Activated CD4-positive, alpha-beta T cell treated with anti-CD3 and anti-CD28 coated beads for 36 hours (primary cell): ENCODE measurements around the gene PRKD2. TPM values are rescaled to one million over a fixed set of nuclear protein-coding genes. Genes with fewer than 3 reads are reported as not detected.

Experiments
- ATAC-seq: fragments of 200-7000 bp; cut with Tn5 transposase; one replicate; pipeline ENCODE4 v1.10.0; 2021; ENCODE audit warnings: mild to moderate bottlenecking, moderate library complexity
- CTCF ChIA-PET: fragments of 350-600 bp; sonication (Branson Sonifier 250); formaldehyde crosslinking; loops from one replicate; lab custom pipeline; 2021; ENCODE audit warnings: antibody characterized with exemption; lab: Charles Lee
- POLR2A ChIA-PET: fragments of 350-600 bp; sonication (Branson Sonifier 250); formaldehyde crosslinking; loops from one replicate; lab custom pipeline; 2021; ENCODE audit warnings: antibody characterized with exemption, inconsistent platforms; lab: Charles Lee
- DNase-seq: peaks from one replicate; pipeline ENCODE4 v3.0.0-alpha.2; 2020
- H3K27ac Mint-ChIP-seq: one replicate; pipeline ENCODE4 v1.8.0; 2021; ENCODE audit warnings: mixed read lengths
- H3K27me3 Mint-ChIP-seq: one replicate; pipeline ENCODE4 v1.8.0; 2021; ENCODE audit warnings: mixed read lengths
- H3K36me3 Mint-ChIP-seq: one replicate; pipeline ENCODE4 v1.8.0; 2021; ENCODE audit warnings: low read depth, mixed read lengths
- H3K4me1 Mint-ChIP-seq: one replicate; pipeline ENCODE4 v1.8.0; 2021; ENCODE audit warnings: mixed read lengths
- H3K4me3 Mint-ChIP-seq: one replicate; pipeline ENCODE4 v1.8.0; 2021; ENCODE audit warnings: mild to moderate bottlenecking, moderate library complexity, mixed read lengths
- H3K9me3 Mint-ChIP-seq: one replicate; pipeline ENCODE4 v1.8.0; 2021; ENCODE audit warnings: low read depth, mixed read lengths
- intact Hi-C, 2 experiments: fragments of 100-400 bp; cut with DNase I in 1 of 2; cut with micrococcal nuclease in 1 of 2; formaldehyde crosslinking; loops; one replicate each; pipeline versions ENCODE4 v1.14.2 to v1.15.1; 2022 to 2024; cut with DNase I, micrococcal nuclease
- total RNA-seq, 2 experiments: library from RNA; stranded (reverse); gene quantifications; one replicate each; pipeline ENCODE4 v1.2.3, GENCODE V29; 2021

PRKD2 gene
- total RNA-seq, 2 experiments from 2014 or later: 76.0 to 78.3 TPM

DNA sequence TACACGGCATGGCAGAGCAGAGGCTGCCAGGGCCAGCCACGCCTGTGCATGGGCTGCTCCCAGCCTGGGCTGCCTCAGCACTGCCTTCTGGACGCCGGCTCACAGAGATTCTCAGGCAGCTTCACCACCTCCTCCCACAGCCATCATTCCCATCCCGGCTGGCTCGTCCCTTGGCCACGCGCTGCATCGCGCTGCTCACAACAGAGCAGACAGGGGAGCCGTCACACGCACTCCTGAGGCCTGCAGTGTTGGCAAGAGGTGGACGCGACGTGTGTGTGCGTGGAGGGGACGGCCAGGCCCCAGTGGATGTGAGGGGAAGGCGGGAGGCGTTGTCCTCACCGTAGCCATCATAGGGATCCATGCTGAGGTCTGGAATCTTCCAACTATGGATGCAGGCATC is 7.6 kb upstream of the PRKD2 start:
- Mint-ChIP-seq H3K4me1 (peaks cover 11% of the 10 kb centered on the region), H3K27me3 (no peaks in the 10 kb centered on the region), H3K9me3 (no peaks in the 10 kb centered on the region), H3K27ac (no peak overlapping the region), H3K4me3 (no peak overlapping the region), H3K36me3 (peaks cover 49% of the 10 kb centered on the region)
- POLR2A ChIA-PET: no interaction called here
- CTCF ChIA-PET: interaction anchor here (1.1 kb wide), 1 partner anchor 19 kb away, joined by 3 read pairs; no protein-coding TSS in a partner anchor
- DNase-seq (no peak), ATAC-seq (no peak)
- intact Hi-C loops: no loop called here

DNA sequence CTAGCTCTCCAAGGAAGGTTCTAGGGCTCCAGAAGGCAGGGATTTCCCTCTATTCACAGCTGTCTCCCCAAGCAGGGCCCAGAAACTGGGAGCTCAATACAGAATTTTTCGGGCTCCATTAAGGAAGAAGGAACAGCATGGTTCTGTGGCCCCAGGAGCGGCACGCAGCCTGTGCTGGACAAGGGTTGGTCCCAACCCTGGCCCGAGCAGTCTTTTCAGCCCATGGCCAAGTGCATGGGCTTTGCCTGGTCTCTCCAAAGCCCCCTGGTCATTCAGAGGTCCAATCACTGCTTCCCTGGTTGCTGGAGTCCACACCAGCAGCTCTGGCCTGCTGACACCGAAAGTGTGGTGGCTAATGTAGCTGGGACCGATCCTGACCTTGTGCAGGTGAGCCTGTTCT is 6.6 kb upstream of the PRKD2 start:
- intact Hi-C loops: no loop called here
- ChIA-PET POLR2A (no interaction called here), CTCF (interaction anchor here (1.1 to 1.3 kb wide), 2 partner anchors 14 to 18 kb away, joined by 3 read pairs; no protein-coding TSS in a partner anchor)
- no peaks in the 10 kb centered on the region for H3K9me3 Mint-ChIP-seq
- DNase-seq: no peak
- no peak overlapping the region for H3K27ac Mint-ChIP-seq
- peaks cover 14% of the 10 kb centered on the region for H3K4me1 Mint-ChIP-seq
- no peak for ATAC-seq
- H3K36me3 Mint-ChIP-seq: peaks cover 45% of the 10 kb centered on the region
- H3K27me3 Mint-ChIP-seq: no peaks in the 10 kb centered on the region
- no peak overlapping the region for H3K4me3 Mint-ChIP-seq

DNA sequence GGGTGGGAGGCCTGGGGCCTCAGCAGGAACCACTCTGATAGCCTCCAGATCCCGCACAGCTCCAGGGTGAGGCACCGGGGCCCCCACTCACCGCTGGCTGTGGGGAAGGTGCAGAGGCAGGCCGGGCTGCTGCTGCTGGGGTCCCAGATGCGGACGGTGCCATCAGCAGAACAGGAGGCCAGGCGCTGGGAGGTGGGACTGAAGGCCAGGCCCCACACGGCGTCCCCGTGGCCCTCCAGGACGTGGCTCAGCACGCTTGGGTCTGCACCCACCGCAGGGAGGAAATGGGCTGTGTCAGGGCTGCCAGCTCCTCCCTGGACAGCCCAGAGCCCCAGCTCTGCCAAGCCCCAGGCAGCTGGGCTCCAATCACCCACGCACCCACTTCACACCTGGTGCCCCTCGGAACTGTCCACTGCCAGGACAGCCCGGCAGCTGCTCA is 6.1 kb upstream of the PRKD2 start:
- intact Hi-C loops: no loop called here
- Mint-ChIP-seq H3K27ac (no peak overlapping the region), H3K27me3 (no peaks in the 10 kb centered on the region), H3K4me3 (no peak overlapping the region), H3K4me1 (peaks cover 17% of the 10 kb centered on the region), H3K9me3 (no peaks in the 10 kb centered on the region), H3K36me3 (peaks cover 44% of the 10 kb centered on the region)
- ATAC-seq (no peak), DNase-seq (no peak)
- CTCF ChIA-PET: interaction anchor here (1.3 kb wide), 1 partner anchor 13 kb away, joined by 3 read pairs; no protein-coding TSS in a partner anchor
- POLR2A ChIA-PET: no interaction called here

DNA sequence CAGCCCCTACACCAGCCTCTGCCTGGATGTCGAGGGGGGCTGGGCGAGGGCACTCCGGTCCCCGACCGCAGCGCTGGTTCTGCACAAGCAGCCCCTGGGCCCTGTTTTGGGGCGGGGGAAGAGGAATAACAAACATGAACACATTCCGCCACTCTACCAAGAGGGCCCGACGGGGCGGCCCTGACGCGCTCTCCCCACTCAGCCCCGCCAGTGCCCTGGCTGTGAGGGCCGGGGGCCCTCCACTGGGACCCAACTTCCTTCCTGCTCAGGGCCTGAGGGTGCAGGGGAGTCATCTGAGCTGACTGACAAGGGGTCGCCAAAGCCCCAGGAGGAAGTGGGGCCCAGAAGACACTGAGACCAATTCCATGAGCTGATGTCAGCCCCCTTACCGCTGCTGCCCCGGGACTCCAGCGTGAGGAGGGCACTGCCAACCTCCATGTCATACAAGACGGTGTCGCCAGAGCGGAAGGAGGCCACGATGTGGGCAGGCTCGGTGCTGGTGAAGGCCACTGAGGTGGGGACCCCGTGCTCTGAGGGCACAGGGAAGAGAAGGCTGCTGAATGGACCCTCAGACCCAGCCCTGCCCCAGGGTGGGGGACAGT is 5.6 kb upstream of the PRKD2 start:
- intact Hi-C loops: no loop called here
- Mint-ChIP-seq H3K4me1 (peaks cover 22% of the 10 kb centered on the region), H3K4me3 (no peak overlapping the region), H3K27me3 (no peaks in the 10 kb centered on the region), H3K27ac (no peak overlapping the region), H3K9me3 (no peaks in the 10 kb centered on the region), H3K36me3 (peaks cover 43% of the 10 kb centered on the region)
- ATAC-seq (no peak), DNase-seq (no peak)
- ChIA-PET POLR2A (no interaction called here), CTCF (interaction anchor here (1.3 kb wide), 1 partner anchor 13 kb away, joined by 3 read pairs; no protein-coding TSS in a partner anchor)

DNA sequence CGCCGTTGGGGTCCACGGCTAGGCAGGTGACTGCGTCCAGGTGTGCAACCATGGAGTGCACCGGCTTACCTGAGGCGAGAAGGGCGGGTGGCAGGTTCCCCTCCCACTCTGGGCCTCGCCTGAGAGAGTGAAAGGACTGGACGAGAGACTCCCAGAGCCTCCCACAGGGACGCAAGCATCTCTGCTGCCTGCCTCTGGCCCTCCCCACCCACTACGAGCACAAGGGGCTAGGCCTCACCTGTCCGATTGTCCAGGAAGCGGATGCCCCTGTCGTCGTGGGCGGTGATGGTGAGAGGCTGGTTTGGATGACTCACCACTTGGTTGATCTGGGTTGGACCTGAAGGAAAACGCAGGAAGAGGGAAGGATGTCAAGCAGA is 5.1 kb upstream of the PRKD2 start:
- intact Hi-C loops: no loop called here
- CTCF ChIA-PET: no interaction called here
- Mint-ChIP-seq H3K4me1 (peaks cover 22% of the 10 kb centered on the region), H3K36me3 (peaks cover 38% of the 10 kb centered on the region), H3K27me3 (no peaks in the 10 kb centered on the region), H3K9me3 (no peaks in the 10 kb centered on the region), H3K4me3 (no peak overlapping the region), H3K27ac (no peak overlapping the region)
- POLR2A ChIA-PET: no interaction called here
- DNase-seq (no peak), ATAC-seq (no peak)

DNA sequence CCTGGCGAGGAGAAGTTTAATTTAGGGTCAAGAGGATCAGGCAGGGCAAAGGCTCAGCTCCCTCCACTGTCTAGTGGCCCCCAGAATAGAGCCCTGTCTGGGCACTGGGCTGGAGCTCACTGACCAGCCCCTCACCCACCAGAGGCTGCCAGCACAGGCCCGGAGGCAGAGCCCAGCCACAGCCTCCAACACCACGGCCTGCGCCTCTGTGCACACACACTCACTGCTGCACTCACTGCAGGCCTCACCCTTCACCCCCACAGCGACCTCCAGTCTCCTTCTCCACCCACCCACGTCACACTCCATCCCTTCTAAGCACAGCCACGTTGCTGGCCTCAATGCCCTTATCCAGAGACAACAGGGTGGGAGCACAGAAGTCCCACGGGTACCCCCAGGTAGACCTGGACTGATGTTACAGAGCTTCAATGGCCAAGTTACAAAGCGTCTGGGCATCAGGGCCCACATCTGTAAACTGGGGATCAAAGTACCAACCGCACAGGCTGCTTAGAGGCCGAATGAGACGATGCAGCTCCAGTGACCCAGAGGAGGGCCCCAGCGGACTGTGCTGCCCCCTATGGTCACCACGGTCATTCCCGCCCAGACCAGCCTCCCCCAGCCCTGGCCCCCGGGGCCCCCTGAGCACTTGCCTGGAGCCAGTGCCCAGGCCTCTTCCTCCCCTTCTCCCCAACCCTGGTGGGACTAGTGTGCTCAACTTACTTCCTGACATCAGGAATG is 4.5 kb upstream of the PRKD2 start:
- ChIA-PET CTCF (no interaction called here), POLR2A (no interaction called here)
- no peak for ATAC-seq
- no peaks in the 10 kb centered on the region for H3K27me3 Mint-ChIP-seq
- no peak overlapping the region for H3K27ac Mint-ChIP-seq
- H3K4me3 Mint-ChIP-seq: no peak overlapping the region
- no peaks in the 10 kb centered on the region for H3K9me3 Mint-ChIP-seq
- DNase-seq: no peak
- intact Hi-C loops: no loop called here
- peaks cover 35% of the 10 kb centered on the region for H3K36me3 Mint-ChIP-seq
- peaks cover 22% of the 10 kb centered on the region for H3K4me1 Mint-ChIP-seq

DNA sequence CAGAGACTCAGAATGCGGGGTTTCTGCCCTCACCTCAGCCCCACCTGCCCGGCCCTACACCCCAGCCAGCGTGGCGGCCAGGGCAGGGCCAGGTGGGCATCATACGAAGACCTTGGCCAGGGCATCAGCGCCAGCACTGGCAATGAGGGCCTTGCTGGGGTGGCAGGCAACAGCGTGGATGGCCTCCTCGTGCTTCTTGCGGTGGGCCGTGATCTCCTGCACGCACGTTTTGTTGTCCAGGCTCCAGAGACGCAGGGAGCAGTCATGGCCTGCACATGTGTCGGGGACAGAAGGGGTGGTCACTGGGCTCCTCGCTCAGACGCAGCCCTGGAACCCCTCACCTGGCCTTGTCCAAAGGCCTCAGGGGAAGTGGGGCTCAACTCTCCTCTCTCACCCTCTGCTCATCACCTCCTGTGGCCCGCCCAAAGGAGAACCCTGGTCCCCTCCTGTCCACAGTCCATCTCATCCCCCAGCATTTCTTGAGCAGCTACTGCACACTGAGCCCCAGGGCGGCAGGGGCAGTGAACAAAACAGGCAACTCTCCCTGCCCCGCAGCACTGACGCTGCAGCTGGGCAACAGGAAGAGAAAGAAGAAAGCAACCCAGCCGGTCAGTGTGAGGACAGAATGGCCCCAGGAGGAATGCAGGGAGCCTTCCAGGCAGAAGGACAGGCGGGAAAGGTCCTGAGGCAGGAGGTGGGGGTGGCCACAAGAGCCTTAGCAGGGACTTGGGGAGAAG is 3.8 kb upstream of the PRKD2 start:
- peaks cover 30% of the 10 kb centered on the region for H3K36me3 Mint-ChIP-seq
- no peak overlapping the region for H3K27ac Mint-ChIP-seq
- no peaks in the 10 kb centered on the region for H3K9me3 Mint-ChIP-seq
- DNase-seq: no peak
- H3K4me3 Mint-ChIP-seq: no peak overlapping the region
- CTCF ChIA-PET: no interaction called here
- no peak for ATAC-seq
- peaks cover 23% of the 10 kb centered on the region for H3K4me1 Mint-ChIP-seq
- POLR2A ChIA-PET: no interaction called here
- H3K27me3 Mint-ChIP-seq: no peaks in the 10 kb centered on the region
- intact Hi-C loops: no loop called here

DNA sequence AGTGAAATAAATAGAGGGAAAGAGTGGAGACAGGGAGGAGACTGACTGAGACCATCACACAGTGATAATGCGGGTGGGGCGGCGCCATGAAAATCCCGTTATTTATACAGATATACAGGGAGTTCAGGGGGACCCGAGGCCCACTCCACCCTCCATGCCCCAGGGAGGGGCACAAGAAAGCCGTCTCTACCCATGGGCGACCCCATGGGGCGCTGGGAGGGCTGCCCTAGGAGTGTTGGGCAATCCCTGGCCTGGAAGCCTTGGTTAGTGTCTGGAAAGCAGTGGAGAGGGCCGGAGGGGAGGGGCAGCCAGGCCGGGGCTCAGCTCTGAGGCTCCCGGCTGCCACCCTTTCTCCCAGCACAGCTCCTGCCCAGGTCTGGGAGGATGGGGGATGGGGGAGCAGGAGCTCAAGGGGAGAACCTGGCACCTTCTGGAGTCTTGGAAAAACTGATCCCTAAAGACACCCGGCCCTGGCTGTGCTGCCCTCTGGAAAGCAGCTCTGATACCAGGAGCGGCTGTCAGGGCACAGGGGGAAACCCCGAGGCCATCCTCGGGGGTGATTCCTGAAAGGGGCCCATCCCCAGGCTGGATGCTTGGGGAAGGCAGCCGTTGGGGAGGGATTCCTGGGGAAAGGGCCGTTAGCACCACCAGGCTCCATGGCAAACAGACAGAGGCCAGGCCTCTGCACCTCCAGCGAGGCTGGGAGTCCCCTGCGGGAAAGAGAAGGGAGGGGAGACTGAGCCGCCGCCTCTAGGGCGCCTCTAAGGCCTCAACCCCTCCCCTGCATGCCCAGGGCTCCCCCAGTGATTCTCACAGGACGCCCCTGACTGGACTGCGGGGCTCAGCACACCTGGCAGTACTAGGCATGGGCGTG is 3.0 kb upstream of the PRKD2 start:
- ChIA-PET CTCF (no interaction called here), POLR2A (interaction anchor here (0.7 kb wide), 1 partner anchor 9 kb away, joined by 3 read pairs; no protein-coding TSS in a partner anchor)
- Mint-ChIP-seq H3K27me3 (no peaks in the 10 kb centered on the region), H3K36me3 (peaks cover 27% of the 10 kb centered on the region), H3K9me3 (no peaks in the 10 kb centered on the region), H3K4me1 (peaks cover 29% of the 10 kb centered on the region), H3K27ac (no peak overlapping the region), H3K4me3 (no peak overlapping the region)
- ATAC-seq (no peak), DNase-seq (no peak)
- intact Hi-C loops: loop anchor here in 1 of 2 experiments (5.0 to 10.0 kb wide), 3 partner anchors 327 to 625 kb away; partner anchors contain the start of genes DHX34, TMEM160 and ZC3H4

DNA sequence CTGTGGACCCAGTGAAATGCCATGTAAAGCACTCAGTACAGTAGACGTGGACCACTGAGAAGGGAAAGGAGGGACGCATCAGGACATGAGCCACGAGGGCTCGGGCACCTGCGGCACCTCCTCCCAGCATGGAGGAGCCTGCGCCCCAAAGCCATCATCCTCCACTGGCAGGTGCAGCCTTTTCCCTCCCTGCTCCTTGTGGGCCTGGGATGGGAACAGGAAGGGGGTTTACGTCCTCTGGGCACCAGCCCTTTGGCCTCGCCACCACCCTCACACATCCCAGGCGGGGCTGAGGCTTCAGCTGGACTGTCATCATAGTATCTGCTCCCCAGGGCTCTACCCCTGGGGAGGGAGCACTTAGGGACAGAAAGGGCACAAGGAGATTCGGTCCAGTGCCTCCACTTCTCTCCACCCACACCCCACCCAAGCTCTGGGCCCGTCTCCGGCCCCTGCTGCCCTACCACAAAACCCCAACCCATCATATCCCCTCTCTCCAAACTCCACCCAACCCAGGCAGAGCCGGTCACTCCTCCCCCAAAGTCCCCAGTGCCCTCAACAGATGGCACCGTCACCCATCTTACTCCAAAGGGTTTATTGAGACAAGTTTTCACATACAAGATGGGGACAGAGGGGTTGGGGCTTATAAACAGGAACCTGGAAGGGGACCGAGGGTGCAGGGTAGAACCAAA is 2.2 kb upstream of the PRKD2 start:
- no peaks in the 10 kb centered on the region for H3K9me3 Mint-ChIP-seq
- intact Hi-C loops: loop anchor here in 1 of 2 experiments (5.0 to 10.0 kb wide), 3 partner anchors 328 to 626 kb away; partner anchors contain the start of genes DHX34, TMEM160 and ZC3H4

DNA sequence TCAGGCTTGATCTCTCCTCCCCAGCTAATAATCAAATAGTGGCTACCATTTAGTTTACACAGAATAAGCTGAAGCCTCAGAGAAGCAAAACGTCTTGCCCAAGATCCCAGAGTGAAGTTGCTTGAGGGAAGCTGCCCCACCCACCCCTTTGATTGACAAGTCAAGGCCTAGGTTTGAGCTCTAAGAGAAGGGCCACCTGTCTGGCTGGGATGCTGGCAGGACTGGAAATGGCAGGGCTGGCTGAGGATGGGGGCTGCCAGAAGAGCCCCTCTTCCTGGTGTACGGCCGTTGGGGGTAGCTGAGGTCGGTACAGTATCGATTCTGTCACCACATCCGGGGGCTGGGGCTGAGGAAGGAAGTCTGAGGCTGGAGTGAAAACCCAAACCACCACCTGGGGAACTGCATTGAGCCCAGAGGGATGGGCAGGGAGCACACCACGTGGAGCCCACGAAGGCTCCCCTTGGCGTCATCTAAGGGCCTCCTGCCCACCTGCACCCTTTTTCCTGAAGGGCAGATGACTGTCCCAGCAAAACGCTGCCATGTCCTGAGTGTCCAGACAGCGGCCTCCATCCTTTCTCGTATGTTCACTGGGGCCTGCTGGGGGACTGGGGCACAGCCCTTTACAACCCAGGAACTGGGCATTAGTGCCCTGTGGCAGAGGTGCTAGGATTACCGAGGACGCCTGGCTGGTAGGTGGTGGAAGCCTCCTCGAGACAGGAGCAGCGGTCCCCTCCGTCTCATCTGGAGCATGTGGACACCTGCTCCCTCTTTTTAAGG is 1.4 kb upstream of the PRKD2 start:
- POLR2A ChIA-PET: no interaction called here
- DNase-seq: peak; percentile 71
- peak overlapping the region; percentile 95 for H3K27ac Mint-ChIP-seq
- ATAC-seq: peak; percentile 16
- H3K9me3 Mint-ChIP-seq: no peaks in the 10 kb centered on the region
- H3K4me3 Mint-ChIP-seq: peak overlapping the region; percentile 94
- peaks cover 23% of the 10 kb centered on the region for H3K36me3 Mint-ChIP-seq
- H3K4me1 Mint-ChIP-seq: peaks cover 34% of the 10 kb centered on the region
- no peaks in the 10 kb centered on the region for H3K27me3 Mint-ChIP-seq
- intact Hi-C loops: loop anchor here in 1 of 2 experiments (5.0 to 10.0 kb wide), 3 partner anchors 329 to 626 kb away; partner anchors contain the start of genes DHX34, TMEM160 and ZC3H4
- CTCF ChIA-PET: interaction anchor here (0.5 to 1.0 kb wide), 3 partner anchors 11 to 31 kb away, joined by 3 to 5 read pairs (median 4); no protein-coding TSS in a partner anchor

More for the DNA sequence above, 2.2 kb upstream of the PRKD2 start:
- ATAC-seq: no peak
- Mint-ChIP-seq H3K27me3 (no peaks in the 10 kb centered on the region), H3K36me3 (peaks cover 23% of the 10 kb centered on the region), H3K4me1 (peaks cover 29% of the 10 kb centered on the region), H3K4me3 (peak overlapping the region; percentile 94), H3K27ac (peak overlapping the region; percentile 95)
- POLR2A ChIA-PET: interaction anchor here (0.7 kb wide), 1 partner anchor 10 kb away, joined by 3 read pairs; no protein-coding TSS in a partner anchor
- CTCF ChIA-PET: no interaction called here
- DNase-seq: no peak
